Measurements from ENCODE around the gene SIAH3.
"Not testable (repeated sequence)": the region's sequence is repeated elsewhere in the genome, so short reads cannot be mapped to it uniquely, and the experiment has no call there.

SIAH3 gene

GRCh38 chr13:45875951-45876350 lies 24.4 kb upstream of the SIAH3 start:
- DNase-seq = no peak

DNA sequence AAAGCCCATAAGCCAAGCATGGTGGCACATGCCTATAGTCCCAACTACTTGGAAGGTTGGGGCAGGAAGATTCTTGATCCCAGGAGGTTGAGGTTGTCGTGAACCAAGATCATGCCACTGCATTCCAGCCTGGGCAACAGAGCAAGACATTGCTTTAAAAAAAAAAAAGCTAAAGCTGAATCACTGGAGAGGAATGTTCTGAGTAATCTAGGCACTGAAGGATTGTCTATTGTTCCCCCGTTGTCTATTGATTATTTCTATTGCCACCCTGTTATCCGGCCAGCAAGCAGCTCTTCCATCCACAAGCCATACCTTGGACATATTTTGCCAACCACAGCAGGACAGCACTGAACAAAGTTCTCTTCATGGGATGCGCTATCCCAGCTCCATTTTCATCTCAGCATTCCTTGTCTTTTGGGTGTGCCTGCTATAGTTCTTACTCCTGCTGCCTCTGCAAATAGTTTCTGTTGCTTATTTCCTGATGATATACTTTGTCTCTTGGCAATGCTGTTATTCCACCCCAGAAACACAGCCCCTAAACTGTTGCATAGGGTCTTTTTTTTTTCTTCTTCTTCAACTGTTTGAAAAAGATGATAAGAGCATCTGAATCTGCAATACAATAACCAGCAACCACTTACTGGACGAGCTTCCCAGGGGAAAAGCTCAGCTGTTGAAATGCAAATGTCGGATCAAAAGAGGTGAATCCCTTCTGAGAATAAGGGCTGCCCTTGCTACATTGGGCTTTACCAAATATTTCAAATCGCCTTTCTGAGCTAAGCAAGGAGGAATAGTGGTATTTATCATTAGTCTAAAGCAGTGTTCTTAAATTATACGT lies 22.2 kb upstream of the SIAH3 start:
- Histone ChIP-seq H3K9ac (ENCODE audit: low read length) (no peak overlapping the region), H3K4me3 (ENCODE audit: low read length) (no peak overlapping the region), H3K4me2 (ENCODE audit: low read depth, low read length) (no peak overlapping the region), H3K79me2 (ENCODE audit: low read length) (no peaks in the 10 kb centered on the region), H3F3A (ENCODE audit: insufficient read depth, low read length) (no peaks in the 10 kb centered on the region), H4K20me1 (ENCODE audit: insufficient read depth, low read length) (no peaks in the 10 kb centered on the region), H3K27me3 (replicated peaks; ENCODE audit: insufficient read depth, low read length) (no peaks in the 10 kb centered on the region), H3K4me1 (ENCODE audit: low read length) (no peaks in the 10 kb centered on the region), H3K9me2 (replicated peaks; ENCODE audit: insufficient read depth, low read length) (no peaks in the 10 kb centered on the region), H3K9me3 (replicated peaks; ENCODE audit: insufficient read depth, low read length) (no peaks in the 10 kb centered on the region), H2AFZ (ENCODE audit: low read length) (no peak overlapping the region), H3K36me3 (replicated peaks; ENCODE audit: insufficient read depth, low read length) (no peaks in the 10 kb centered on the region), H3K27ac (ENCODE audit: low read length) (no peak overlapping the region)
- no peak for DNase-seq
- TF ChIP-seq CTCF (IDR thresholded peaks at IDR 0.05; ENCODE audit: low read length) (no peak), EZH2phosphoT487 (IDR thresholded peaks at IDR 0.05; ENCODE audit: low read length) (no peak), EZH2 (optimal IDR thresholded peaks at IDR 0.05; ENCODE audit: low read depth, low read length) (no peak)

More at GRCh38 chr13:45875951-45876350, 24.4 kb upstream of the SIAH3 start:
- Histone ChIP-seq H3K79me2 (ENCODE audit: low read length) (no peaks in the 10 kb centered on the region), H3K27me3 (replicated peaks; ENCODE audit: insufficient read depth, low read length) (no peaks in the 10 kb centered on the region), H3K4me1 (ENCODE audit: low read length) (no peaks in the 10 kb centered on the region), H3K27ac (ENCODE audit: low read length) (no peak overlapping the region), H3K9me2 (replicated peaks; ENCODE audit: insufficient read depth, low read length) (no peaks in the 10 kb centered on the region), H4K20me1 (ENCODE audit: insufficient read depth, low read length) (no peaks in the 10 kb centered on the region), H3K9me3 (replicated peaks; ENCODE audit: insufficient read depth, low read length) (no peaks in the 10 kb centered on the region), H2AFZ (ENCODE audit: low read length) (no peak overlapping the region), H3K4me3 (ENCODE audit: low read length) (no peak overlapping the region), H3K9ac (ENCODE audit: low read length) (no peak overlapping the region), H3K36me3 (replicated peaks; ENCODE audit: insufficient read depth, low read length) (no peaks in the 10 kb centered on the region), H3K4me2 (ENCODE audit: low read depth, low read length) (no peak overlapping the region), H3F3A (ENCODE audit: insufficient read depth, low read length) (no peaks in the 10 kb centered on the region)
- TF ChIP-seq EZH2phosphoT487 (IDR thresholded peaks at IDR 0.05; ENCODE audit: low read length) = no peak
- no peak for TF ChIP-seq CTCF (IDR thresholded peaks at IDR 0.05; ENCODE audit: low read length)

DNA sequence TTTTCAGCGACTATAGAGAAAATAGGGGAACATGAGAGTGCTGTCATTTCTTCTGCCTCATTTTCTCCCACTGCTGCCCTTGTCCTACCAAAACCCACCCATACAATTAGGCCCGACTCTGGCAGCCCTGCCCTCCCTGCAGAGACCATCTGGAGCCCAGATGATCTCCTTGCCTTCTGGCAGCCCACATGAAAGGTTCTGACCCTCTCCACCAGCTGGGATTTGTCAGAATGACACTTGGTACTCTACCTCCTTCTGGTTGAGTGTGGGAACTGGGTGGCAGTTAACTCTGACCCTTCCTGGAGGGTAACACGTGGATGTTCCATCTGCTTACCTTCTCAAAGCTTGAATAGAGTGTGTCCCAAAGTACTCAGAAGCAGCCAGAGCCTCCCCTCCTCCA lies 21.0 kb upstream of the SIAH3 start:
- Histone ChIP-seq H3K4me3 (ENCODE audit: low read length) (no peak overlapping the region), H3K27ac (ENCODE audit: low read length) (no peak overlapping the region), H3K79me2 (ENCODE audit: low read length) (no peaks in the 10 kb centered on the region), H3K36me3 (replicated peaks; ENCODE audit: insufficient read depth, low read length) (no peaks in the 10 kb centered on the region), H3K9ac (ENCODE audit: low read length) (no peak overlapping the region), H3K9me2 (replicated peaks; ENCODE audit: insufficient read depth, low read length) (no peaks in the 10 kb centered on the region), H3K9me3 (replicated peaks; ENCODE audit: insufficient read depth, low read length) (no peaks in the 10 kb centered on the region), H3K27me3 (replicated peaks; ENCODE audit: insufficient read depth, low read length) (no peaks in the 10 kb centered on the region), H3K4me2 (ENCODE audit: low read depth, low read length) (no peak overlapping the region), H3K4me1 (ENCODE audit: low read length) (no peaks in the 10 kb centered on the region), H2AFZ (ENCODE audit: low read length) (no peak overlapping the region), H3F3A (ENCODE audit: insufficient read depth, low read length) (no peaks in the 10 kb centered on the region), H4K20me1 (ENCODE audit: insufficient read depth, low read length) (no peaks in the 10 kb centered on the region)
- DNase-seq = no peak
- TF ChIP-seq EZH2phosphoT487 (IDR thresholded peaks at IDR 0.05; ENCODE audit: low read length) = no peak
- TF ChIP-seq CTCF (IDR thresholded peaks at IDR 0.05; ENCODE audit: low read length) = no peak
- no peak for TF ChIP-seq EZH2 (optimal IDR thresholded peaks at IDR 0.05; ENCODE audit: low read depth, low read length)

GRCh38 chr13:45871201-45871600 lies 19.6 kb upstream of the SIAH3 start:
- not testable (repeated sequence) for H3K9ac ChIP-seq (ENCODE audit: low read length); DNase-seq; H3K27ac ChIP-seq (ENCODE audit: low read length); H2AFZ ChIP-seq (ENCODE audit: low read length); H3K36me3 ChIP-seq (replicated peaks; ENCODE audit: insufficient read depth, low read length); H3K9me3 ChIP-seq (replicated peaks; ENCODE audit: insufficient read depth, low read length); H3F3A ChIP-seq (ENCODE audit: insufficient read depth, low read length); H3K4me1 ChIP-seq (ENCODE audit: low read length); H3K27me3 ChIP-seq (replicated peaks; ENCODE audit: insufficient read depth, low read length); H3K9me2 ChIP-seq (replicated peaks; ENCODE audit: insufficient read depth, low read length); H4K20me1 ChIP-seq (ENCODE audit: insufficient read depth, low read length); H3K4me2 ChIP-seq (ENCODE audit: low read depth, low read length); H3K4me3 ChIP-seq (ENCODE audit: low read length); H3K79me2 ChIP-seq (ENCODE audit: low read length)
